Panc1 (cell line): Measurements from ENCODE around the gene ZNF804B.

Experiments
- CTCF ChIP-seq: fragments of 450-650 bp; IDR thresholded peaks from 2 replicates; pipeline ENCODE4 v1.5.1; 2017; ENCODE audit warnings: mild to moderate bottlenecking
- POLR2AphosphoS5 ChIP-seq: IDR thresholded peaks from 2 replicates; pipeline ENCODE4 v1.6.1; 2012; ENCODE audit warnings: mild to moderate bottlenecking, low read depth, low read length, moderate library complexity
- REST ChIP-seq, 2 experiments: IDR thresholded peaks; 2 replicates each; pipeline ENCODE4 v1.6.1; 2011 to 2012; ENCODE audit warnings: low read depth in 2 of 2, control low read depth in 1 of 2, low read length in 1 of 2, mild to moderate bottlenecking in 1 of 2, moderate library complexity in 1 of 2; ENCODE audit not compliant: insufficient read depth in 1 of 2
- SIN3A ChIP-seq: IDR thresholded peaks from 2 replicates; pipeline ENCODE4 v1.6.1; 2012; ENCODE audit warnings: low read depth, mild to moderate bottlenecking, low read length, moderate library complexity, borderline replicate concordance; ENCODE audit not compliant: insufficient read depth
- TCF7L2 ChIP-seq: IDR thresholded peaks from 2 replicates; pipeline ENCODE4 v1.6.1; 2011; ENCODE audit warnings: mild to moderate bottlenecking, low read depth, low read length, inconsistent platforms

GRCh38 chr7:89335490-89335889 is 576.0 kb downstream of the ZNF804B start:
- TF ChIP-seq REST (IDR thresholded peaks at IDR 0.05; ENCODE audit: insufficient read depth in 1 of 2, low read depth in 2 of 2, low read length in 1 of 2) = no peak
- no peak for TF ChIP-seq CTCF
- TF ChIP-seq SIN3A = no peak
- TF ChIP-seq POLR2AphosphoS5 = no peak
- no peak for TF ChIP-seq TCF7L2
